SK-N-MC (cell line): ENCODE measurements around the gene SMIM13.

ENCODE experiments used
- DNase-seq: peaks from one replicate; pipeline ENCODE4 v3.0.0-alpha.2; 2011; ENCODE audit warnings: low read depth, low spot score
- H3K27ac ChIP-seq: fragments of 200-600 bp; sonication (generic); 2 replicates; pipeline ENCODE4 v1.5.1; 2016; ENCODE audit warnings: mixed run types
- H3K36me3 ChIP-seq: fragments of 200-600 bp; sonication (generic); 2 replicates; pipeline ENCODE4 v1.6.1; 2017; ENCODE audit warnings: antibody characterized with exemption, low read length, mixed read lengths; ENCODE audit not compliant: insufficient read depth
- H3K4me3 ChIP-seq: fragments of 200-600 bp; sonication (generic); 2 replicates; pipeline ENCODE4 v1.5.1; 2016
- H3K9ac ChIP-seq: fragments of 200-600 bp; sonication (generic); 2 replicates; pipeline ENCODE4 v1.8.0; 2017; ENCODE audit warnings: mixed run types, mixed read lengths; ENCODE audit not compliant: insufficient read length
- H3K9me3 ChIP-seq: fragments of 200-600 bp; sonication (generic); 2 replicates; pipeline ENCODE4 v1.6.1; 2017; ENCODE audit warnings: low read depth, mild to moderate bottlenecking, antibody characterized with exemption, low read length, moderate library complexity, mixed read lengths
- EZH2 ChIP-seq: fragments of 200-600 bp; sonication (generic); IDR thresholded peaks from one replicate; pipeline ENCODE4 v1.6.1; 2017; ENCODE audit warnings: antibody characterized with exemption
- FOXP2 ChIP-seq: optimal IDR thresholded peaks from 2 replicates; pipeline ENCODE3; 2011; ENCODE audit warnings: mild to moderate bottlenecking, moderate library complexity; ENCODE audit not compliant: insufficient read depth; ENCODE audit errors: extremely low read length, control extremely low read depth
- POLR2AphosphoS5 ChIP-seq: IDR thresholded peaks from 2 replicates; pipeline ENCODE4 v1.6.1; 2012; ENCODE audit warnings: mild to moderate bottlenecking, low read depth, low read length, borderline replicate concordance

The SMIM13 gene

DNA sequence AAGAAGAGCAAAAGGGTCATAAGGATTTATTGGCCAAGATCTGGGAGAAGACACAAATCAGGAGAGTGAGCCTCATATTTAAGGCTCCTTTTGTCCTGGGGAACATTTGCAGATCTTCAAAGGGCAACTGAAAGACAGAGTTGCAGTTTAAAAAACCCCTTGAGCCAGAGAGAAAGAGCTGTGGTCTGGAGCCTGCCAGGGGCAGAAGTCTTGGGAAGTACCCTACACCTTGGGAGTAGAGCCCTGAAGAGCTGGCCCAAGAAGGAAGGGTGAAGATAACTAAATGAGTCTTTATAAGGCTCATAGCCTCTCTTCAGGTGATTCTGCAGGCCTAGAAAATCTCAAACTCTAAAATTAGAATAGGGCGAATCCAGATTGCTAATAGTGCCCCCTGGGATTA lies 57.9 kb downstream of the SMIM13 start:
- Histone ChIP-seq H3K4me3 (no peak overlapping the region), H3K36me3 (no peaks in the 10 kb centered on the region), H3K27ac (no peak overlapping the region), H3K9ac (no peak overlapping the region), H3K9me3 (no peaks in the 10 kb centered on the region)
- TF ChIP-seq POLR2AphosphoS5 (no peak), EZH2 (no peak), FOXP2 (no peak)
- DNase-seq: no peak

GRCh38 chr6:11152581-11152980 lies 58.9 kb downstream of the SMIM13 start:
- Histone ChIP-seq H3K4me3 (no peak overlapping the region), H3K9ac (no peak overlapping the region), H3K9me3 (no peaks in the 10 kb centered on the region), H3K36me3 (no peaks in the 10 kb centered on the region), H3K27ac (no peak overlapping the region)
- no peak for DNase-seq
- TF ChIP-seq EZH2: no peak
- TF ChIP-seq POLR2AphosphoS5: no peak
- no peak for TF ChIP-seq FOXP2

DNA sequence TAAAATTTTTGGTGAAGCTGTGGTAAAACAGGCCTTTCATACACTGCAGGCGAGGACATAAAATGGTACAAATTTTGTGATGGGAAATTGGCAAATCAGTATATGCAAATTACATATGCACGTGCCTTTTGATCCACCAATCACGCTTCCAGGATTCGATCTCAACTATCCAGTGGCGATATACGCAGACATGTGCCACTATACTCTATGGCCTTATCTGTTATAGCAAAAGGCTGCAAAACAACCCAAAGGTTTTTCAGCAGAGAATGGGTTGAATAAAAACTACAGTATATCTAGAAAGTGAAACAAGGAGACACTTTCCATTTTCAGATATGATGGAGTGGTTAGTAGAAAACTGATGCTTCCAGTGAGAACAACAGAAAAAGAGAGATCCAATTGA lies 59.8 kb downstream of the SMIM13 start:
- H3K4me3 ChIP-seq: no peak overlapping the region
- no peak overlapping the region for H3K27ac ChIP-seq
- DNase-seq: no peak
- TF ChIP-seq EZH2: no peak
- TF ChIP-seq FOXP2: no peak
- no peak for TF ChIP-seq POLR2AphosphoS5
- no peaks in the 10 kb centered on the region for H3K36me3 ChIP-seq
- H3K9me3 ChIP-seq: no peaks in the 10 kb centered on the region
- H3K9ac ChIP-seq: no peak overlapping the region

- no peak overlapping the region for H3K4me3 ChIP-seq
- no peak for TF ChIP-seq FOXP2
- no peak overlapping the region for H3K9ac ChIP-seq
- H3K9me3 ChIP-seq: no peaks in the 10 kb centered on the region
- no peak overlapping the region for H3K27ac ChIP-seq
- no peak for DNase-seq
- H3K36me3 ChIP-seq: no peaks in the 10 kb centered on the region
Measured at GRCh38 chr6:11155589-11155988, 62.0 kb downstream of the SMIM13 start.

- Histone ChIP-seq H3K27ac (no peak overlapping the region), H3K36me3 (no peaks in the 10 kb centered on the region), H3K9ac (no peak overlapping the region), H3K4me3 (no peak overlapping the region), H3K9me3 (no peaks in the 10 kb centered on the region)
- DNase-seq: no peak
- no peak for TF ChIP-seq FOXP2
- TF ChIP-seq EZH2: no peak
- no peak for TF ChIP-seq POLR2AphosphoS5
Measured at GRCh38 chr6:11160199-11160598, 66.6 kb downstream of the SMIM13 start.

DNA sequence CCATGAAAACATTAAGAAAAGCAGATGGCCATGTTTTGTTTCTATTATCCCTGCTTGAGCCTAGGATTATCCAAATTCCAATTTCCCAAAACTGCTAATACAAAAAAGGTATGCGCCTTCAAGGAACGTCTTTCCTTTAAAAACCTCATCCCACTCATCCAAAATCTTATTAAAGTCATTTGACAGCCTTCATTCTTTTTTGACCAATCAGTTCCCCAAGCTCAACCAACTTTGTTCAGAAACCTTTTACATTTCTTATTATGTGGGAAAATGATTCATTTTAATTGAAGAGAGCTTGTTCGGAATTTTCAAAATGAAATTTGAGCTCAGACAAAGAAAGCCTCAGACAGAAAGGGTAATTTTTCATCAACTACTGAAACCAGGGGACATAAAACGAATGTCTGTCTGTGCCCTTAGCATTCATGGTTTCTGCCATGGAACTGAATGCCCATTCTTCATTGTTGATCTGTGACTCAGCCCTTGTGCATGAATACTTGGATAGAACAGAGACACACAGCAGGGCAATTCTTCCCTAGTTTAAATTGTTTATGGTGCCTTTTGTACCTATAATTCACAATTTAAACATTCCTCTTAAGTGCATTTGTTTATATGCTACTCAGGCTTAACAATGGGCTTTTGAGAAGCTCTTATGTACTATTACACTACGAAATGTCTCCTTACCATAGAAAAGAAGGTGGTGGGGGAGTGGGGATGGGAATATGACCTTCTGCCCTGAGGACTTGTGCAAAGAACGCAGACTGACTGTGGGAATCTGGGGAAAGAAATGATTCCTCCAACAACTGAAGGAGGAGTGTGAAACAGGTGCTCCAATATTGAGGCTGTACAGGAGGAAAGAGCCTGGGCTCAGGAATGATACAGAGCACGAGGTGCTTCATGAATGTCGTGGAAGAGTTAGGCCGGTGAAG lies 67.7 kb downstream of the SMIM13 start:
- Histone ChIP-seq H3K9ac (no peak overlapping the region), H3K4me3 (no peak overlapping the region), H3K9me3 (no peaks in the 10 kb centered on the region), H3K36me3 (no peaks in the 10 kb centered on the region), H3K27ac (no peak overlapping the region)
- DNase-seq: no peak
- TF ChIP-seq EZH2: no peak

DNA sequence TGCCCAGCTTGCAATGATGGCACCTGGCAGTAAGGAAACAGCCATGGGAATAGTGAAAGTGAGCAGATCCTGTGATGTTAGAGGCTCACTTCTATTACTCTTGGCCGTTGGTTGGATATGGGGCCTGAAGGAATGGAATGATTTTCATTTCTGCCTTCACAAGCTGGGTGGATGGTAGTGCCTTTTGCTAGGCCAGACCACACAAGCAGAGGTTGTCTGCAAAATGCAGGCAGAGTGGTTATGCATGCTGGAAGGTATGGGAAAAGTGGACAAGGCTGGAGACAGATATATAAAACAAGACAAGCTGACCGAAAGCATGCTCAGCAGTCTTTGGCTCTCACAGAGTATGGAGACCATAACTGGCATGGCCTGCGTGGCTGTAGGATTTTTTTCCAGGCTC lies 68.6 kb downstream of the SMIM13 start:
- H3K4me3 ChIP-seq: no peak overlapping the region
- no peak overlapping the region for H3K9ac ChIP-seq
- no peaks in the 10 kb centered on the region for H3K9me3 ChIP-seq
- TF ChIP-seq EZH2: no peak
- no peak for TF ChIP-seq POLR2AphosphoS5
- no peak for TF ChIP-seq FOXP2
- no peak for DNase-seq
- H3K36me3 ChIP-seq: no peaks in the 10 kb centered on the region
- H3K27ac ChIP-seq: no peak overlapping the region

DNA sequence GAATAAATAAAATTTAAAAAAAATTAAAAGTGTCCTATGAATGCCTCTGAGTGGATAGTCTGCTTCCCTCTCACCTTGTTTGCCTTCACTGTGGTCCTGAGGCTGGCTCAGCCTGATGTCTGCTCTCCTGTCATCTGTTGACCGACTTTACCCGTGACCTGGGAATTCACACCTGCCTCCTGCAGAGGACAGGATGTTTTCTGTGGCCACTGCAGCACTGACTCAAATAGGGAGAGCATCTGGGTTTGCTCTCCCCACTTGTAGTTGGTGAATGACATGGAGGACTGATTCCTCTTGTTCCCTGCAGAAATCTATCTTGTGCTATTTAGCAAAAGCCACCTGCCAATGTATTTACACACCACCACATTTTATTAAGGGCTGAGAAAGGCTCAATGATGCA lies 70.3 kb downstream of the SMIM13 start:
- Histone ChIP-seq H3K9me3 (no peaks in the 10 kb centered on the region), H3K27ac (no peak overlapping the region), H3K36me3 (no peaks in the 10 kb centered on the region), H3K9ac (no peak overlapping the region), H3K4me3 (no peak overlapping the region)
- TF ChIP-seq FOXP2: no peak
- TF ChIP-seq POLR2AphosphoS5: no peak
- TF ChIP-seq EZH2: no peak
- DNase-seq: no peak
